GM12891 (cell line): ENCODE data around the gene VPS29.

Experiments used
- POLR2A ChIP-seq: IDR thresholded peaks from 2 replicates; pipeline ENCODE4 v1.6.1; 2011; ENCODE audit warnings: low read depth, low read length, control low read depth
- POLR2AphosphoS5 ChIP-seq: IDR thresholded peaks from 2 replicates; pipeline ENCODE4 v1.6.1; 2011; ENCODE audit warnings: low read depth, low read length, control low read depth
- TAF1 ChIP-seq: IDR thresholded peaks from 2 replicates; pipeline ENCODE4 v1.6.1; 2011; ENCODE audit warnings: low read depth, low read length, control low read depth

DNA sequence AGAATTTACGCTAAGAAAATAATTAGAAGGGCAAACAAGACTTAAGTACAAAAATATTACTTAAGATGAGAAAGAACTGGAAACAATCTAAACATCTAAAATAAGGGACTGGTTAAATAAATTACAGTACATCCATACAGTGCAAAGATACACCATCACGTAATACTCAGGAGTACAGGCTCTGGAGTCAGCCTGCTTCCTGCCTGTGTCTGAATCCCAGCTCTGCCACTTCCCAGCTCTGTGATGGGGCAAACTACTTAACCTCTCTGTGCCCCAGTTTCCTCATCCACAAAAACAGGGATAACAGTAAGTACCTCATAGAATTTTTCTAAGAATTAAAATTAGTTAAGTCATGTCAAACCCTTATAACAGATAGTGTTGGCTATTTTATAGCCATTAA, 45.2 kb upstream of the VPS29 start:
- TF ChIP-seq POLR2A (no peak), POLR2AphosphoS5 (no peak), TAF1 (no peak)
